ENCODE measurements around the gene EDNRA.

DNA sequence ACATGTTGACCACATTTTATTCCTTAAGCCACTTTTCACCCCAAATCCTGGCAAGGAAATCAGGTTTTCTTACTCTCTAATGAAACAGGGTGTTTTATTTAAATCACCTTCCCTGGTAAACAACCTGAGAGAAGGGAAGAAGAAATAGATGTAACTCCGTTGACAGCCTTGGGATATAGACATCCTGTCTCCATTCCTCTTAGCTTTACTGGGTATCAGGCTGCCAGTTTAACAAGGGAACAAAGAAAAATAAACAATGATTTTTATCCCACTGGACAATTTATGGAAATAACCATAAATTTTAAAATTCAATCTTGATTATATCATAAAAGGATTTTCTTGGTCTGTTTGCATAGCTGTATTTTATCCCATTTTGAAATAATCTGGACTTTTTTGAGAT is 49.2 kb downstream of the EDNRA start:
- TF ChIP-seq CTCF (IDR thresholded peaks at IDR 0.05) (no peak), POLR2A (IDR thresholded peaks at IDR 0.05) (no peak)

Measured in breast epithelium (tissue), 3 donors.